ENCODE data around the gene PCYT1A.
"Not testable (repeated sequence)": the region's sequence is repeated elsewhere in the genome, so short reads cannot be mapped to it uniquely, and the experiment has no call there.

PCYT1A gene

GRCh38 chr3:196184881-196185280, 102.6 kb downstream of the PCYT1A start:
- no peaks in the 10 kb centered on the region for H3K4me1 ChIP-seq
- TF ChIP-seq, protein P1, sequence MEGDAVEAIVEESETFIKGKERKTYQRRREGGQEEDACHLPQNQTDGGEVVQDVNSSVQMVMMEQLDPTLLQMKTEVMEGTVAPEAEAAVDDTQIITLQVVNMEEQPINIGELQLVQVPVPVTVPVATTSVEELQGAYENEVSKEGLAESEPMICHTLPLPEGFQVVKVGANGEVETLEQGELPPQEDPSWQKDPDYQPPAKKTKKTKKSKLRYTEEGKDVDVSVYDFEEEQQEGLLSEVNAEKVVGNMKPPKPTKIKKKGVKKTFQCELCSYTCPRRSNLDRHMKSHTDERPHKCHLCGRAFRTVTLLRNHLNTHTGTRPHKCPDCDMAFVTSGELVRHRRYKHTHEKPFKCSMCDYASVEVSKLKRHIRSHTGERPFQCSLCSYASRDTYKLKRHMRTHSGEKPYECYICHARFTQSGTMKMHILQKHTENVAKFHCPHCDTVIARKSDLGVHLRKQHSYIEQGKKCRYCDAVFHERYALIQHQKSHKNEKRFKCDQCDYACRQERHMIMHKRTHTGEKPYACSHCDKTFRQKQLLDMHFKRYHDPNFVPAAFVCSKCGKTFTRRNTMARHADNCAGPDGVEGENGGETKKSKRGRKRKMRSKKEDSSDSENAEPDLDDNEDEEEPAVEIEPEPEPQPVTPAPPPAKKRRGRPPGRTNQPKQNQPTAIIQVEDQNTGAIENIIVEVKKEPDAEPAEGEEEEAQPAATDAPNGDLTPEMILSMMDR (IDR thresholded peaks at IDR 0.05): no peak
- no peak overlapping the region for H3K4me3 ChIP-seq
- H3K27me3 ChIP-seq: no peaks in the 10 kb centered on the region
- DNase-seq: no peak
- no peak overlapping the region for H3K27ac ChIP-seq
- H3K9me3 ChIP-seq: no peaks in the 10 kb centered on the region
- intact Hi-C loops (cut with DNase I; ENCODE audit: low total_unique reads): no loop called here
- H3K36me3 ChIP-seq: no peaks in the 10 kb centered on the region

- H3K36me3 ChIP-seq; H3K4me3 ChIP-seq; intact Hi-C loops (cut with DNase I; ENCODE audit: low total_unique reads); DNase-seq; H3K27me3 ChIP-seq; H3K27ac ChIP-seq; H3K4me1 ChIP-seq; H3K9me3 ChIP-seq: not testable (repeated sequence)
Observed at GRCh38 chr3:196184169-196184432, 103.4 kb downstream of the PCYT1A start.

DNA sequence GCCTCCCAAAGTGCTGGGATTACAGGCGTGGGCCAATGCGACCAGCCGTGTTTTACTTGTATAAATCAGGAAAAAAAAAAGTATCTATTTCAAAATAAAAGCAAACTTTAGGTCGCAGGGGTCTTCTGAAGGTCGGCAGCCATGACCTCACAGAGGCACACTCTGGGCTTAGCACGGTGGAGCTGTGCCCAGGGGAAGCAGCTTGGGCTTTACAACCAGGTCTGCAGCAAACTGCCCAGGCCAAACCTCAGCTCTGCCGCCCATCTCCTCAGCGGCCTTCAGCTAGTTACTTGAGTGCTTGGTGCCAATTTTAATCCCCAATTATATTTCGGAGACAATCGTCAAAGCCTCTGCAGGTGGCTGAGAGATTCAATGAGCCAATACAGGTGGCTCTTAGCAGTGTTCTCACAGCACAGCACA, 106.4 kb downstream of the PCYT1A start:
- Histone ChIP-seq H3K4me1 (no peaks in the 10 kb centered on the region), H3K36me3 (no peaks in the 10 kb centered on the region), H3K4me3 (no peak overlapping the region), H3K9me3 (no peaks in the 10 kb centered on the region), H3K27ac (no peak overlapping the region), H3K27me3 (no peaks in the 10 kb centered on the region)
- intact Hi-C loops (cut with DNase I; ENCODE audit: low total_unique reads): no loop called here
- TF ChIP-seq, protein P1 (IDR thresholded peaks at IDR 0.05): no peak
- no peak for DNase-seq

- H3K27ac ChIP-seq: no peak overlapping the region
- intact Hi-C loops (cut with DNase I; ENCODE audit: low total_unique reads): no loop called here
- no peak for DNase-seq
- no peaks in the 10 kb centered on the region for H3K27me3 ChIP-seq
- TF ChIP-seq, protein P1 (IDR thresholded peaks at IDR 0.05): no peak
- no peaks in the 10 kb centered on the region for H3K9me3 ChIP-seq
- H3K4me3 ChIP-seq: no peak overlapping the region
- H3K36me3 ChIP-seq: no peaks in the 10 kb centered on the region
- no peaks in the 10 kb centered on the region for H3K4me1 ChIP-seq
Observed at GRCh38 chr3:196180346-196180745, 107.2 kb downstream of the PCYT1A start.
